Measurements from ENCODE around the gene CCNYL1. TPM values are rescaled to one million over a fixed set of nuclear protein-coding genes. Genes with fewer than 3 reads are reported as not detected.
"Not testable (repeated sequence)": the region's sequence is repeated elsewhere in the genome, so short reads cannot be mapped to it uniquely, and the experiment has no call there.

Gene CCNYL1
- total RNA-seq, 1 experiment from 2014 or later, result 40.7 TPM

DNA sequence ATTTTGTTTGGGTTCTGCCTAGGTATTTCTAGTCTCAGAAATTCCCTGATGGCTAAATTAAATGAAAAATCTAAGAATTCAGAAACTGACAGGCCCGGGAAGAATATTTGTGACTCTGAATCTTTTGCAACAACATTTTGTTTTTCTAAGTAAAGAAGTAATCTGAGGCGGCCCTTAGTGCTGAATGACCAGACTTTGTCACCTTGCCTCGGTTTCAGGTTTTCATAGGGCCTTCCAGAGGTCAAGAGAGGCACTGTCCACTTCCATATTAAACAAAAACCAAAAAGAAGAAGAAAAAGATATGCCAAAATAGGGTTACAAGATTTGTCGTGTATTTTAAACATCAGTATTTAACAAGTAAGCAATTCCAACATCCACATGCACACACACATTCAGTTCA is 16.1 kb upstream of the CCNYL1 start:
- ChIA-PET CTCF (no interaction called here), POLR2A (interaction anchor here (1.6 kb wide), 1 partner anchor 16 kb away, joined by 5 read pairs; the partner anchor contains the start of gene CCNYL1)
- no peaks in the 10 kb centered on the region for H3K9me3 Mint-ChIP-seq (ENCODE audit: unreplicated experiment)
- Histone ChIP-seq H3K4me3 (ENCODE audit: low read depth, low read length) (no peak overlapping the region), H3K27me3 (replicated peaks; ENCODE audit: control insufficient read depth, insufficient read depth, low read length) (no peaks in the 10 kb centered on the region), H3K36me3 (ENCODE audit: control insufficient read depth, insufficient read depth, low read length) (no peaks in the 10 kb centered on the region), H3K4me1 (no peaks in the 10 kb centered on the region), H3K9me3 (no peaks in the 10 kb centered on the region)
- TF ChIP-seq, protein P1, sequence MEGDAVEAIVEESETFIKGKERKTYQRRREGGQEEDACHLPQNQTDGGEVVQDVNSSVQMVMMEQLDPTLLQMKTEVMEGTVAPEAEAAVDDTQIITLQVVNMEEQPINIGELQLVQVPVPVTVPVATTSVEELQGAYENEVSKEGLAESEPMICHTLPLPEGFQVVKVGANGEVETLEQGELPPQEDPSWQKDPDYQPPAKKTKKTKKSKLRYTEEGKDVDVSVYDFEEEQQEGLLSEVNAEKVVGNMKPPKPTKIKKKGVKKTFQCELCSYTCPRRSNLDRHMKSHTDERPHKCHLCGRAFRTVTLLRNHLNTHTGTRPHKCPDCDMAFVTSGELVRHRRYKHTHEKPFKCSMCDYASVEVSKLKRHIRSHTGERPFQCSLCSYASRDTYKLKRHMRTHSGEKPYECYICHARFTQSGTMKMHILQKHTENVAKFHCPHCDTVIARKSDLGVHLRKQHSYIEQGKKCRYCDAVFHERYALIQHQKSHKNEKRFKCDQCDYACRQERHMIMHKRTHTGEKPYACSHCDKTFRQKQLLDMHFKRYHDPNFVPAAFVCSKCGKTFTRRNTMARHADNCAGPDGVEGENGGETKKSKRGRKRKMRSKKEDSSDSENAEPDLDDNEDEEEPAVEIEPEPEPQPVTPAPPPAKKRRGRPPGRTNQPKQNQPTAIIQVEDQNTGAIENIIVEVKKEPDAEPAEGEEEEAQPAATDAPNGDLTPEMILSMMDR (IDR thresholded peaks at IDR 0.05; ENCODE audit: insufficient read depth in 1 of 2, low read depth in 1 of 2, low read length in 1 of 2, severe bottlenecking in 1 of 2, unreplicated experiment in 1 of 2), result no peak
- no peak overlapping the region for H3K27ac Mint-ChIP-seq (ENCODE audit: unreplicated experiment)
- no peaks in the 10 kb centered on the region for H3K36me3 Mint-ChIP-seq (ENCODE audit: insufficient read depth, unreplicated experiment)
- no peaks in the 10 kb centered on the region for H3K27me3 Mint-ChIP-seq (ENCODE audit: insufficient read depth, unreplicated experiment)
- H3K4me3 Mint-ChIP-seq (ENCODE audit: unreplicated experiment), result no peak overlapping the region
- BruUV-seq (replicated peaks), result no TSS peak
- DNase-seq, result no peak
- intact Hi-C loops (cut with micrococcal nuclease; ENCODE audit: unreplicated experiment), result no loop called here
- H3K4me1 Mint-ChIP-seq (ENCODE audit: low read depth, unreplicated experiment), result no peaks in the 10 kb centered on the region

DNA sequence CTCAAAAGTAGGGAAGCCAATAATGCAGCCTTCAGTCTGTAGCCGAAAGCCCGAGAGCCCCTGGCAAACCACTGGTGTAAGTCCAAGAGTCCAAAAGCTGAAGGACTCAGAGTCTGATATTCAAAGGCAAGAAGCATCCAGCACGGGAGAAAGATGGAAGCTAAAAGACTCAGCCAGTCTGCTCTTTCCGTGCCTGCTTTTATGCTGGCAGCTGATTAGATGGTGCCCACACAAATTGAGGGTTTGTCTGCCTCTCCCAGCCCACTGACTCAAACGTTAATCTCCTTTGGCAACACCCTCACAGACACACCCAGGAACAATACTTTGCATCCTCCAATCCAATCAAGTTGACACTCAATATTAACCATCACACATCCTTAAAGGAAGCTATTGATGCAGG is 14.5 kb upstream of the CCNYL1 start:
- H3K27ac Mint-ChIP-seq (ENCODE audit: unreplicated experiment); H3K4me3 Mint-ChIP-seq (ENCODE audit: unreplicated experiment); H3K36me3 Mint-ChIP-seq (ENCODE audit: insufficient read depth, unreplicated experiment); BruUV-seq (replicated peaks); H3K4me1 ChIP-seq; H3K36me3 ChIP-seq (ENCODE audit: control insufficient read depth, insufficient read depth, low read length); POLR2A ChIA-PET; H3K9me3 Mint-ChIP-seq (ENCODE audit: unreplicated experiment); H3K4me1 Mint-ChIP-seq (ENCODE audit: low read depth, unreplicated experiment); H3K27me3 ChIP-seq (replicated peaks; ENCODE audit: control insufficient read depth, insufficient read depth, low read length); DNase-seq; H3K4me3 ChIP-seq (ENCODE audit: low read depth, low read length); H3K9me3 ChIP-seq; H3K27me3 Mint-ChIP-seq (ENCODE audit: insufficient read depth, unreplicated experiment); intact Hi-C loops (cut with micrococcal nuclease; ENCODE audit: unreplicated experiment): not testable (repeated sequence)
- CTCF ChIA-PET, result interaction anchor here (0.6 kb wide), 1 partner anchor 1537 kb away, joined by 4 read pairs; the partner anchor contains the start of genes EEF1B2 and NDUFS1

DNA sequence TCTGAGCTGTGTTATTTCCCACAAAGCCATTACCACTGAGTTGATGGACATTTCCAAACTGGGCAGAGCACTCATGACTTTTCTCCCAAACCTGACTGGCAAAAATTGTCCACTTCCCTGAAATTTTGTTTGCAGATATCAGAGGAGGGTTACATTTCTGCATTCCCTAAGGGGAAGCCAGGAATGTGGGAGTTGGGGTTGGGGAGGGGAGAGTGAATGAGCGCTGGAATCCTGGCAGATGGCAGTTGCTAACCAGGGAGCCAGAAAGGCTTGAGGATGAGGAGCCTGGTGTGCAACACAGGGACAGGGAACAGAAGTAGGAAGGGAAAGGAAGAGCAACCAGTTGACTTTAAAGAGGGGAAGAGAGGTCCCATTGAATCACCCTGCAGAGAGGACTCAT is 14.0 kb upstream of the CCNYL1 start:
- Histone ChIP-seq H3K4me1 (no peaks in the 10 kb centered on the region), H3K27me3 (replicated peaks; ENCODE audit: control insufficient read depth, insufficient read depth, low read length) (no peaks in the 10 kb centered on the region), H3K4me3 (ENCODE audit: low read depth, low read length) (no peak overlapping the region), H3K36me3 (ENCODE audit: control insufficient read depth, insufficient read depth, low read length) (no peaks in the 10 kb centered on the region), H3K9me3 (no peaks in the 10 kb centered on the region)
- ChIA-PET POLR2A (no interaction called here), CTCF (interaction anchor here (0.6 kb wide), 1 partner anchor 1538 kb away, joined by 4 read pairs; the partner anchor contains the start of genes EEF1B2 and NDUFS1)
- TF ChIP-seq, protein P1 (IDR thresholded peaks at IDR 0.05; ENCODE audit: insufficient read depth in 1 of 2, low read depth in 1 of 2, low read length in 1 of 2, severe bottlenecking in 1 of 2, unreplicated experiment in 1 of 2), result no peak
- Mint-ChIP-seq H3K4me1 (ENCODE audit: low read depth, unreplicated experiment) (no peaks in the 10 kb centered on the region), H3K27me3 (ENCODE audit: insufficient read depth, unreplicated experiment) (no peaks in the 10 kb centered on the region), H3K9me3 (ENCODE audit: unreplicated experiment) (no peaks in the 10 kb centered on the region), H3K36me3 (ENCODE audit: insufficient read depth, unreplicated experiment) (no peaks in the 10 kb centered on the region), H3K27ac (ENCODE audit: unreplicated experiment) (no peak overlapping the region), H3K4me3 (ENCODE audit: unreplicated experiment) (no peak overlapping the region)
- BruUV-seq (replicated peaks), result no TSS peak
- intact Hi-C loops (cut with micrococcal nuclease; ENCODE audit: unreplicated experiment), result no loop called here
- DNase-seq, result no peak

DNA sequence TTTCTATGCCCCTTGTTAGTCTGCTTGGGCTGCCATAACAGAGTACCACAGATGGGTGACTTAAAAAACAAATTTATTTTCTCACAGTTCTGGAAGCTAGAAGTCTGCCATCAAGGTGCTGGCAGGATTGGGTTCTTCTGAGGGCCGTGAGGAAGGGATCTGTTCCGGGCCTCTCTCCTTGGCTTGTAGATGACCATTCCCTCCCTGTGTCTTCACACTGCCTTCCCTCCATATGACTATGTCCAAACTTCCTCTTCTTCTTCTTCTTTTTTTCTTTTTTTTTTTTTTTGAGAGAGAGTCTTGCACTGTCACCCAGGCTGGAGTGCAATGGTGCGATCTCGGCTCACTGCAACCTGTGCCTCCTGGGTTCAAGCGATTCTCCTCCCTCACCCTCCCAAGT is 13.1 kb upstream of the CCNYL1 start:
- Mint-ChIP-seq H3K9me3 (ENCODE audit: unreplicated experiment) (no peaks in the 10 kb centered on the region), H3K4me1 (ENCODE audit: low read depth, unreplicated experiment) (no peaks in the 10 kb centered on the region), H3K27ac (ENCODE audit: unreplicated experiment) (no peak overlapping the region), H3K36me3 (ENCODE audit: insufficient read depth, unreplicated experiment) (no peaks in the 10 kb centered on the region), H3K27me3 (ENCODE audit: insufficient read depth, unreplicated experiment) (no peaks in the 10 kb centered on the region), H3K4me3 (ENCODE audit: unreplicated experiment) (no peak overlapping the region)
- Histone ChIP-seq H3K4me3 (ENCODE audit: low read depth, low read length) (no peak overlapping the region), H3K9me3 (no peaks in the 10 kb centered on the region), H3K27me3 (replicated peaks; ENCODE audit: control insufficient read depth, insufficient read depth, low read length) (no peaks in the 10 kb centered on the region), H3K4me1 (peaks cover 1% of the 10 kb centered on the region), H3K36me3 (ENCODE audit: control insufficient read depth, insufficient read depth, low read length) (no peaks in the 10 kb centered on the region)
- BruUV-seq (replicated peaks), result no TSS peak
- TF ChIP-seq, protein P1 (IDR thresholded peaks at IDR 0.05; ENCODE audit: insufficient read depth in 1 of 2, low read depth in 1 of 2, low read length in 1 of 2, severe bottlenecking in 1 of 2, unreplicated experiment in 1 of 2), result no peak
- POLR2A ChIA-PET, result no interaction called here
- CTCF ChIA-PET, result no interaction called here
- DNase-seq, result no peak
- intact Hi-C loops (cut with micrococcal nuclease; ENCODE audit: unreplicated experiment), result no loop called here

Data from Caco-2 (cell line).